ACC112 (cell line): ENCODE data around the gene MINDY3.
"Not testable (repeated sequence)": the region's sequence is repeated elsewhere in the genome, so short reads cannot be mapped to it uniquely, and the experiment has no call there.

Source experiments
- H2AFZ ChIP-seq: fragments of 200-600 bp; sonication (generic); one replicate; pipeline ENCODE4 v1.6.0; 2017; ENCODE audit warnings: antibody characterized with exemption, low read length; ENCODE audit not compliant: unreplicated experiment
- H3K27ac ChIP-seq: fragments of 200-600 bp; sonication (generic); 2 replicates; pipeline ENCODE4 v1.5.1; 2014; ENCODE audit warnings: low read depth, mild to moderate bottlenecking, antibody characterized with exemption, low read length, moderate library complexity
- H3K27me3 ChIP-seq: fragments of 200-600 bp; sonication (generic); 2 replicates; pipeline ENCODE4 v1.6.1; 2014; ENCODE audit warnings: mild to moderate bottlenecking, antibody characterized with exemption, low read length, moderate library complexity, mixed read lengths; ENCODE audit not compliant: insufficient read depth
- H3K36me3 ChIP-seq: fragments of 200-600 bp; sonication (generic); 2 replicates; pipeline ENCODE4 v1.6.1; 2016; ENCODE audit warnings: mild to moderate bottlenecking, antibody characterized with exemption, low read length, moderate library complexity, mixed read lengths; ENCODE audit not compliant: insufficient read depth
- H3K4me1 ChIP-seq: fragments of 200-600 bp; sonication (generic); one replicate; pipeline ENCODE4 v1.6.1; 2016; ENCODE audit warnings: low read length, mixed read lengths; ENCODE audit not compliant: insufficient read depth, unreplicated experiment, control insufficient read depth
- H3K4me3 ChIP-seq: fragments of 200-600 bp; sonication (generic); 2 replicates; pipeline ENCODE4 v1.5.1; 2014; ENCODE audit warnings: mild to moderate bottlenecking, low read depth, low read length
- H3K79me2 ChIP-seq: fragments of 200-600 bp; sonication (generic); one replicate; pipeline ENCODE4 v1.6.0; 2016; ENCODE audit warnings: low read length; ENCODE audit not compliant: control insufficient read depth, unreplicated experiment, insufficient read depth

MINDY3 gene

DNA sequence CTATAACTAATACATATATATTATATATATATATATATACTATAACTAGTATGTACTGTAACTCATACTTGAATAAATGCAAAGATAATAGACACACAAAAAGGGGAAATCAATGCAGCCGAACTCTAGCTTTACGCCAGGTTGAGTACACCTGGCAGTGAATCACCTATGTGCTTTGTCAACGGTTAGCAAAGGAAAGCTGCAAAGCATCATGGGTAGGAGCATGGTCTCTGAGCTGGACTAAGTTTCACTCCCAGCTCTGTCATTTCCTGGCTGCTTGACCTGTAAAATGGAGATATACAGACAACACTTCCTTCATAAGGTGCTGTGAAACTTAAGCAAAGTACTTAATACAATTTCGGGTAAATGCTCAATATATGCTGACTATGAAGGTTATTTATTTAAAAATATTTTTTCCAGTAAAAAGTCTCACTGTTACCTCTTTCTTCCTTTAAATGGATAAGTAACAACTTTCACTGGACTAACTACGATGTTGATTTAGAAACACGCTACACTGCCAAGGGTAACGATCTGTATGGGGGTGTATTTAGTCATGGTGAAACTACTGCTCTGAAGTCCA is 78.8 kb downstream of the MINDY3 start:
- Histone ChIP-seq H3K79me2 (no peaks in the 10 kb centered on the region), H3K27ac (no peak overlapping the region), H3K4me3 (no peak overlapping the region), H3K4me1 (peaks cover 7% of the 10 kb centered on the region), H3K27me3 (no peaks in the 10 kb centered on the region), H2AFZ (no peak overlapping the region), H3K36me3 (peaks cover 30% of the 10 kb centered on the region)

DNA sequence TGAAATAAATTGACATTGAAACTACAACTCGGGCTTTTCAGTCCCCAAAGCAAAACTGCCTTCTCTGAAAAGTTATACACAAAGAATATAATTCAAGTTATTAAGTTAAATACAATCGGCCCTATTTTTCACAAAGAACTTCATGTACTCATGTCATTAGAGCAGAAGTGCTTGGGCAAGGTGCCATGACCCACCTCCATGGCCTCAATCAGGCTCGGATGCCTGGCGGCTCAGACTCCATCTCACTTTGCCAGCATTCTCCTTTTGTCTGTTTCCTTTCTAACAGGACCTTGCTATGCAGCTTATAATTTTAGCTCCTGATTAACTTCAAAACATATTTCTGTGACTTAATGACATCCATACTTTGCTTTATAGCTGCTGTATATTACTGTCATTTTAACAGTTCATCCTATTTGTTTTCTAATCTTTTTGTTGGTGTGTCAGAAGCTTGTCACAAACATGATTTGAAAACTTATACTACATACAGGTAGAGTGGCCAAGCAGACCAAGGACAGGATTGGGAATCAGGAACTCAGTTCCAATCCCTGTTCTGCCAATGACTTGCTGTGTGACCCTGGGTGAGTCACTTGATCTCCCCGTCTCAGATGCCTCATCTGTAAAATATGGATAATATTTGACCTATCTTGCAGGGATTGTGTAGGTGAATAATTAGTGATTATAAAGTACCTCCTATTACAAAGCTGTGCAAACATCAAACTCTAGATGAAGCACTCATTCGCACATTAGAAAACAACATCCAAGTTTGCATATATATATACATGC is 79.8 kb downstream of the MINDY3 start:
- no peak overlapping the region for H2AFZ ChIP-seq
- peaks cover 13% of the 10 kb centered on the region for H3K4me1 ChIP-seq
- peak overlapping the region; percentile 8; the same call in 1 of the 2 replicates for H3K4me3 ChIP-seq
- H3K79me2 ChIP-seq: no peaks in the 10 kb centered on the region
- H3K27ac ChIP-seq: peak overlapping the region; percentile 5; the same call in 1 of the 2 replicates
- no peaks in the 10 kb centered on the region for H3K27me3 ChIP-seq
- H3K36me3 ChIP-seq: peaks cover 37% of the 10 kb centered on the region

DNA sequence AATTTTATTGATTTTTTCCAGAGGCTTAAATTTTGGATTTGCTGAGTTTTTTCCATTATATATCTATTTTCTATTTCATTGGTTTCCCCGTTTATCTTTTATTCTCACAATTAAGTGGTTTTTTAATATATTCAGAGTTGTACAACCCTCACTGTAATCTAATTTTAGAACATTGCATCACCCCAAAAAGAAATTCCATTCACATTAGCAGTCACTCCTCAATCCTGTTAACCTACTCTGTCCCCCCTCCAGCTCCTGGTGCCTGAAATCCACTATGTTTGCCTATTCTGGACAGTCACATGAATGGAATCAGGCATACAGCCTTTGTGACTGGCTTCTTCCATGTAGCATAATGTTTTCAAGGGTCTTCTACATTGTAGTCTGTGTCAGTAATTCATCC is 84.8 kb downstream of the MINDY3 start:
- no peak overlapping the region for H3K27ac ChIP-seq
- no peak overlapping the region for H3K4me3 ChIP-seq
- H2AFZ ChIP-seq: no peak overlapping the region
- no peaks in the 10 kb centered on the region for H3K27me3 ChIP-seq
- H3K36me3 ChIP-seq: peaks cover 32% of the 10 kb centered on the region
- H3K4me1 ChIP-seq: peaks cover 14% of the 10 kb centered on the region
- no peaks in the 10 kb centered on the region for H3K79me2 ChIP-seq

- Histone ChIP-seq H3K36me3 (peaks cover 31% of the 10 kb centered on the region), H3K4me1 (peaks cover 11% of the 10 kb centered on the region)
- H3K79me2 ChIP-seq, H3K4me3 ChIP-seq, H3K27me3 ChIP-seq, H2AFZ ChIP-seq, H3K27ac ChIP-seq: not testable (repeated sequence)
These were observed 85.8 kb downstream of the MINDY3 start for GRCh38 chr10:15774534-15774933.

- Histone ChIP-seq H3K79me2 (no peaks in the 10 kb centered on the region), H3K27ac (no peak overlapping the region), H3K27me3 (no peaks in the 10 kb centered on the region), H3K4me1 (no peaks in the 10 kb centered on the region), H2AFZ (no peak overlapping the region), H3K36me3 (no peaks in the 10 kb centered on the region), H3K4me3 (no peak overlapping the region)
These were observed 95.3 kb downstream of the MINDY3 start for GRCh38 chr10:15764892-15765454.

- no peaks in the 10 kb centered on the region for H3K4me1 ChIP-seq
- no peak overlapping the region for H2AFZ ChIP-seq
- H3K27me3 ChIP-seq: no peaks in the 10 kb centered on the region
- H3K27ac ChIP-seq: no peak overlapping the region
- H3K36me3 ChIP-seq: no peaks in the 10 kb centered on the region
- H3K4me3 ChIP-seq: no peak overlapping the region
- H3K79me2 ChIP-seq: no peaks in the 10 kb centered on the region
These were observed 97.3 kb downstream of the MINDY3 start for GRCh38 chr10:15763006-15763405.

DNA sequence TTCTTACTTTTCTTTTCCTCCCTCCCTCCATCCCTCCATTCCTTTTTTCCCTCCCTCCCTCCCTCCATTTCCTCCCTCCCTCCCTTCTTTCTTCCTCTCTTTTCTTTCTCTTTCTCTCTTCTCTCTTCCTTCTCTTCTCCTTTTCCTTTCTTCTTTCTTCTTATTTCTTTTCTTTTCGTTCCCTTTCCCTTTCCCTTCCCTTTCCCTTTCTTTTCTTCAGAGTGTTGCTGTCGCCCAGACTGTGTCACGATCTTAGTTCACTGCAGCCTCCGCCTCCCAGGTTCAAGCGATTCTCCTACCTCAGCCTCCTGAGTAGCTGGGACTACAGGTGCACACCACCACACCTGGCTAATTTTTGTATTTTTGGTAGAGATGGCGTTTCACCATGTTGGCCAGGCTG is 98.1 kb downstream of the MINDY3 start:
- not testable (repeated sequence) for H3K4me3 ChIP-seq, H3K27me3 ChIP-seq, H3K36me3 ChIP-seq, H3K79me2 ChIP-seq, H3K27ac ChIP-seq, H2AFZ ChIP-seq, H3K4me1 ChIP-seq

- H2AFZ ChIP-seq, H3K27me3 ChIP-seq, H3K4me1 ChIP-seq, H3K79me2 ChIP-seq, H3K4me3 ChIP-seq, H3K27ac ChIP-seq, H3K36me3 ChIP-seq: not testable (repeated sequence)
These were observed 99.1 kb downstream of the MINDY3 start for GRCh38 chr10:15761224-15761623.

DNA sequence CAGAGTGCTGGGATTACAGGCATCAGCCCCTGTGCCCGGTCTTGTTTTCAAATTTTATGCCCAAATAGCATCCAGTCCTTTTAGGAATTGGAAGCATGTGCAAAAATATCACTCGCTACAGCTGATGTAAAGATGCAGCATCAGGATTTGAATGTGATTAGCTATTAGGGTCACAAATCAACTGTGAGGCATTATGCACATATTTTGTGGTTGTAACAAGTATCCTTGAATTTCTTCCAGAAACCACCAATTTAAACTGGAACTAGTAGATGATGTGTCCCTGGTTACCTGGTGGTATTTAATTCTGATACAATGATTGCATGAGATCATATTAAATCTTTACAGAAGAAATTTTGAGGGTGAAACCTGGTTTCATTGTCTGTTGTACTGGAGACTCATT is 99.6 kb downstream of the MINDY3 start:
- H3K36me3 ChIP-seq: no peaks in the 10 kb centered on the region
- H3K27me3 ChIP-seq: peaks cover 1% of the 10 kb centered on the region; the same call in 1 of the 2 replicates
- H3K4me1 ChIP-seq: no peaks in the 10 kb centered on the region
- H3K27ac ChIP-seq: no peak overlapping the region
- H2AFZ ChIP-seq: no peak overlapping the region
- H3K79me2 ChIP-seq: no peaks in the 10 kb centered on the region
- no peak overlapping the region for H3K4me3 ChIP-seq

- no peaks in the 10 kb centered on the region for H3K4me1 ChIP-seq
- no peaks in the 10 kb centered on the region for H3K79me2 ChIP-seq
- H3K4me3 ChIP-seq: no peak overlapping the region
- no peaks in the 10 kb centered on the region for H3K36me3 ChIP-seq
- peaks cover 7% of the 10 kb centered on the region; the same call in 1 of the 2 replicates for H3K27me3 ChIP-seq
- H3K27ac ChIP-seq: no peak overlapping the region
- no peak overlapping the region for H2AFZ ChIP-seq
These were observed 101.0 kb downstream of the MINDY3 start for GRCh38 chr10:15759265-15759664.

- no peaks in the 10 kb centered on the region for H3K79me2 ChIP-seq
- no peak overlapping the region for H3K27ac ChIP-seq
- peaks cover 7% of the 10 kb centered on the region; the same call in 1 of the 2 replicates for H3K27me3 ChIP-seq
- no peak overlapping the region for H2AFZ ChIP-seq
- no peaks in the 10 kb centered on the region for H3K36me3 ChIP-seq
- no peaks in the 10 kb centered on the region for H3K4me1 ChIP-seq
- no peak overlapping the region for H3K4me3 ChIP-seq
These were observed 101.7 kb downstream of the MINDY3 start for GRCh38 chr10:15758618-15759017.
